A549 (cell line): ENCODE data around the gene ZNF282.

Source experiments
- CTCF ChIP-seq: fragments of >200 bp; sonication (Bioruptor Twin); formaldehyde crosslinking; IDR thresholded peaks from 3 replicates; pipeline ENCODE4 v1.5.1; 2016
- EHMT2 ChIP-seq: fragments of 200-600 bp; sonication (generic); IDR thresholded peaks from 2 replicates; pipeline ENCODE4 v1.6.1; 2016; ENCODE audit warnings: antibody characterized with exemption, low read depth, mild to moderate bottlenecking, moderate library complexity
- JUNB ChIP-seq: fragments of >200 bp; sonication (Bioruptor Twin); formaldehyde crosslinking; IDR thresholded peaks from 2 replicates; pipeline ENCODE4 v1.6.1; 2016
- MAX ChIP-seq: IDR thresholded peaks from 2 replicates; pipeline ENCODE4 v1.6.1; 2012
- RFX5 ChIP-seq: fragments of 450-650 bp; IDR thresholded peaks from 2 replicates; pipeline ENCODE4 v1.7.1; 2014; ENCODE audit warnings: antibody characterized with exemption, mild to moderate bottlenecking, moderate library complexity

- TF ChIP-seq RFX5 (no peak), MAX (no peak), CTCF (no peak), JUNB (no peak), EHMT2 (no peak)
Observed at GRCh38 chr7:149252378-149252777, 57.0 kb downstream of the ZNF282 start.
